Measurements from ENCODE around the gene STXBP5.

STXBP5 gene

GRCh38 chr6:147204060-147204785, at the start of gene STXBP5:
Gene STXBP5 (plus strand): TSS chr6:147204417. CDS start chr6:147204533, 116 bp downstream.
- FAIRE-seq (peak; percentile 86), DNase-seq (ENCODE audit: insufficient read length, low spot score) (peak; percentile 27)

DNA sequence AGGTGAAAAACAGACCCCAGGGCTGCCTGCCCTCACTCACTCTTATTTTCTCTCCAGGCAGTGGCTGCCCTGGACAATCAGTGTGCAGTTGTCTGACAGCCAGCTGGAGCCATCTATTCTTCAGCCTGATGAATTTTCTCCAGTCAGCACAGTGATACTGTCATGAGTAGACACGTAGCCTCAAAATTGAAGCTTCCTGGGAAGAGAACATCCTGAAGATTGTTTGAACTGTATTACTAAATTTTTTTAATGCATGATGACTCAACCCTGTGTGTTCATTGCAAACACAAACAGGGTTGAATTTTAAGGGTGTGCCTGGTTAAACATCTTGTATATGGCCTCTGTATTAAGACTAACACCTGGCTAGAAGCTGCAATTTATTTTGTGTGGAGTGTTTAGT, 49.8 kb upstream of the STXBP5 start:
- FAIRE-seq (no peak), DNase-seq (ENCODE audit: insufficient read length, low spot score) (no peak)

DNA sequence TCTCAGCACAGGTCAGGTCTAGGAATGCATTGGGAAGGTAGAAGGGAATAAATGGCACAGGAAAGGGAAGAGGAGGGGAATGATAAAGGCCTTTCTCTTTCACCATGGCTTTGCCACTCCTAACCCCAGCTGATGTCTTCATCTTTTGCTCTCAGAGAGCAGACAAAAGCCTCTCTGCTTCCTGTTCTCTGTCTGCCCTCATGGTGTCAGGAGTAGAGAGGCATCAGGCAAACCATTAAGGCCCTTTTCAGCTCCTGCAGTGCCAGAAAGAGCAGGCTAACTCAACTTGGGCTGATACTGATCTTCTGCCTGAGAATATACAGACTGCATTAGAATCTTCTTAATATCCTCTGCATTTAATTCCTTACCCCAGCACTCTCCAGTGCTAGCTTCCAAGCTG, 48.0 kb upstream of the STXBP5 start:
- no peak for FAIRE-seq
- no peak for DNase-seq (ENCODE audit: insufficient read length, low spot score)

DNA sequence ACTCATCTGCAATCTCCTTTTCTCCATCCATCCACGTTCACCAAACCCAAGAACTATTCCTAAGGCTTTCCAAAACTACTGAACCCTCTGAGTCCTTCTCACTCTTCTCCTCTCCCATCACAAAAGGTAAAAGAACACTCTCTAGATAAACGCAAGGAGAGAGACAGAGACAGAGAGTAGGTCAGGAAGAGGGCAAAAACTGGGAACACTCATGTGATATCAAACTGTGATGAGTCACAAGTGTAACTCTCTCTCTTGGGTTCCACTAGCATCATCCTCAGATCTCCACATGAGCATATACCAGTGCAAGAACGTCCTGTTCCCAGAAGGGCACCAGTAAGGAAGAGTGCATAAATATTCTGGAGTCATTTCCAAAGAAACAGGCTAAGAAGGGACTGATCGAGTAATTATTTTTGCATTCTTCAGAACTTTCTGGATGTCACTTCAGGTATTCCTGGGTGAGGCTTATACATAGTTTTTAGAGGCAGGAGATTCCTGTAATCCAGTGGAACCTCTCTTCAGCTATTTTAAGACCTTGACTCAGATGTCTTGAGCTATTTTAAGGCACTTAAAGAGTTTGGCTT, 47.3 kb upstream of the STXBP5 start:
- FAIRE-seq, result no peak
- no peak for DNase-seq (ENCODE audit: insufficient read length, low spot score)

- FAIRE-seq (no peak), DNase-seq (ENCODE audit: insufficient read length, low spot score) (no peak)
Observed at GRCh38 chr6:147157930-147158329, 46.3 kb upstream of the STXBP5 start.

- FAIRE-seq (no peak), DNase-seq (ENCODE audit: insufficient read length, low spot score) (no peak)
Observed at GRCh38 chr6:147158881-147159280, 45.3 kb upstream of the STXBP5 start.

GRCh38 chr6:147159536-147160374, 44.5 kb upstream of the STXBP5 start:
- DNase-seq (ENCODE audit: insufficient read length, low spot score), result no peak

DNA sequence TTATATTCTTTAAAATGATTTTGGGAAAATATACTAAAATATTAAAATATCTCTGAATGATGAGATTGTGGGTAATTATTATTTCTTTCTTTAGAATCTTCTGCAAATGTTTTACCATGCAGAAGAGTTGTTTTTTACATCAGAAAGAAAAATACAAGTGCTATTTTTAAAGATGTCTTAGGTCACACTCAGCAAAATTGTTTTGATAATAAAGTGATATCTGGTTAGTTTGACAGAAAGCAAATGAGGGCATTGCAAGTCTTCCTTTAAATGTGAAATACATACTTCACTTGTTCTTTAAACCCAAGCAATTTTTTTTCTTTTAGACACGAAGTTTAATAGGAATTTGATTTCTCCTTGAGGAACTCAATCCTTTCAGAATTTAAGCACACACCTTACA, 43.6 kb upstream of the STXBP5 start:
- FAIRE-seq (no peak), DNase-seq (ENCODE audit: insufficient read length, low spot score) (no peak)

More at GRCh38 chr6:147159536-147160374, 44.5 kb upstream of the STXBP5 start:
- no peak for FAIRE-seq

- no peak for DNase-seq (ENCODE audit: insufficient read length, low spot score)
- no peak for FAIRE-seq
Observed at GRCh38 chr6:147161253-147161973, 42.8 kb upstream of the STXBP5 start.

GRCh38 chr6:147161974-147162495, 42.2 kb upstream of the STXBP5 start:
- DNase-seq (ENCODE audit: insufficient read length, low spot score) (no peak), FAIRE-seq (no peak)

DNA sequence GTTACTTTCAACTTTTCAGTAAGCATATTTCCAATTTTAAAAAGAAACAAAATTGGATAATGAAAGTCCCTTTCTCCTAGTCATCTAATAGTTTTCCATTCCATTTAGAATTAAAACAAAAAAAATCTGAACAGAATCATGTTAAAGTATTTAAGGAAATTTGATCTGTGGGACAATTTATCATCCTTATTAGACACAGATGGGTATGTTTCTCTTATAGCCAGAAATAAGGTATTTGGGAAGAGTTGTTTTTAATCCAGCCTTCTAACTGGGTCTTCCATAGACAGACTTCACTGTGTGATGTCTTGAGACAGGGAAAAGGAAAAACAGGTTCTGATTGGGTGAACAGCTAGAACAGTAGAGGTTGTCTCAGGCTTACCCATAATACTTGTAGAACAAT, 39.5 kb upstream of the STXBP5 start:
- FAIRE-seq (no peak), DNase-seq (ENCODE audit: insufficient read length, low spot score) (no peak)

DNA sequence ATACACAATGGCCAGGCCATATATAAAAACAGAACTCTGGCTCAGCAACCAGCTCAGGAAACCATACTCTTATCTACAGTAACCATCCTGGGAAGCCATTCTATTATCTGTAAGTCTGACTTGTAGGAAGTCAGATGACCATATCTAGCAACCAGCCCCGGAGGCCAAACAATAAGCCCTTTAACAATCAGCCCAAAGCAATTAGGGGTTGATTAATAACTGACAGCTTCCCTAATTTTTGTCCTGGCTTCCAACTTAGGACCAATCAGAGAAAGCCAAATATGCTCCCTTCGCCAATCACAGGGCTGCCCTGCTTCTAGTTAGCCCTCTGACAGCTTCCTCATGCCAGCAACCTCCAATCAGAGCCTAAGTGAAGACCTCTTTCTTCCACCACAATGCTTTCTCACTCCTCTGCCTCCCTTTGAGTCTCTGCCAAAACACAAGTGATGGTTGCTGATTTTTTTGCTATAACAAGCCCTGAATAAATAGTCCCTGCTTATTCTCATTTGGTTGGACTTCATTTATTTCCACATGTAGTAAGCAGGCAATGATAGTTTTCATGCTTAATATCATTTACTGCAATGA, 37.8 kb upstream of the STXBP5 start:
- DNase-seq (ENCODE audit: insufficient read length, low spot score), result no peak
- no peak for FAIRE-seq

DNA sequence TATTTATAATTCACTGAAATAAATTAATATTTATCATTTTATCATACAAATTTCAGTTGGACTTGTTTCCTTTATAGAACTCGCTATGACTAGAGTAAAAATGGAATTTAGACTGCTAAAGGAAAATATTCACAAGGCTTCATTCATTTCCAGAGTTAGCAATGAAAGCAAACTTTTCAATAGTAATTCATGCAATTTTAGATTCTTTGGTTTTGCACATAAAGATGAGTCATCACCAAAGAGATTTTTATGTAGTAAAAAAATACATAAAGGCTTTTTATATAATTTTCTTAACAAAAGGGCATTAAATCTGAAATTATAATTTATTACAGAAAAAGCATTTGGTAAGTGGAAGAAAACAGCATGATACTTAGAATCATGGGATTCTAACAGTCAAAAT, 37.2 kb upstream of the STXBP5 start:
- DNase-seq (ENCODE audit: insufficient read length, low spot score) (no peak), FAIRE-seq (no peak)

DNA sequence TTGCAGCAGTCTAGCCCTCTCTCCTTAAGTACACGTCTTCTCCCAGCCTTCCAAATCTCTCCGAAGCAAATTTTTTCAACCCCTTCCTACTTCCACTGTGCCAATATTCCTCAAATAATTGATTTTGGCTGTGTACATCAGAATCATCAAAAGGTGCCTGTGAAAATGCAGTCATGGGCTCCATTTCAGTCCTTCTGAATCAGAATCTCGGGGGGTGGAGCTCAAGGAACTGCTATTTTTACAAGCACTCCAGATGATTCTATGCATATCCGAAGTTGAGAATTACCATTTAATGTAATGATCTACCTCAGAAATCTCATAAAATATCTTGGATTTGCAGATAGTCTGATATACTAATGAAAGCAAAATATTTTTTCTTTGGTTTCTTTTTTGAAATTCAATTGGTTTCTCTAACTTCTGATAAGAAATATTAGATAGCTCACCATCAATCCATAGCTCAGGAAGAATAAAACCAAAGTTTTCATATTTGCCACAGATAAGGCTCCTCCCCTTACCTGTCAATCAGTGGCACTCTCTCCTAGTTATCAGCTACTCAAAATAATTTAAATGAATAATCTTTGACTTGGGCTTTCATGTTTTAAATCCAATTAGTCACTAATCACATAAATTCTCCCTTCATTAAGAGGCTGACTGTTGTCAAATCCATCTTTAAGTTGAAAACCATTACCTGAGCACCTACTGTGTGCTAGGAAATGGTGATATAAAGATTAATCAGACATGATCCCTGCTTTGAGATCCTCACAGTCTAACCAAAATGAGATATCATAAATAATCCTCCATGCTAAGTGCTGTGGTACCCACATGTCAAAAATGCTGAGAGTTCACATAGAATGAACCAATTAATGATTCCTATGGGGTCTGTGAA, 36.4 kb upstream of the STXBP5 start:
- no peak for DNase-seq (ENCODE audit: insufficient read length, low spot score)
- no peak for FAIRE-seq

DNA sequence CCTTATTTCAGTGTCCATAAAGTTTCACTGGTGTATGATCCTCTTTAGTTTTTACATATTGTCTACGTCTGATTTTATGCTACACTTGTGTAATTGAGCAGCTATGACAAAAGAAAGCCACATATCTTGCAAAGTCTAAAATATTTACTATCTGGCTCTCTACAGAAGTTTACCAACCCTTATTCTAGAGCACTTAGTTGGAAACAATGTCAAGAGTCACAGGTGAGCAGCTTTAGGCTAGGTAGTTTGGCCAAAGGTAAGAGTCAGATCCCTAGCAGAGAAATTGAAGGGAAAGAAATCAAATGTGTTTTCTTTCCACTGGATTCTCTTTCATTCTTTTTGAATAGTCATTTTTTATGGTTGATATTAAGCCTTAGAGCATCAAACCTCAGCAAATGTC, 34.7 kb upstream of the STXBP5 start:
- no peak for DNase-seq (ENCODE audit: insufficient read length, low spot score)
- FAIRE-seq, result no peak

DNA sequence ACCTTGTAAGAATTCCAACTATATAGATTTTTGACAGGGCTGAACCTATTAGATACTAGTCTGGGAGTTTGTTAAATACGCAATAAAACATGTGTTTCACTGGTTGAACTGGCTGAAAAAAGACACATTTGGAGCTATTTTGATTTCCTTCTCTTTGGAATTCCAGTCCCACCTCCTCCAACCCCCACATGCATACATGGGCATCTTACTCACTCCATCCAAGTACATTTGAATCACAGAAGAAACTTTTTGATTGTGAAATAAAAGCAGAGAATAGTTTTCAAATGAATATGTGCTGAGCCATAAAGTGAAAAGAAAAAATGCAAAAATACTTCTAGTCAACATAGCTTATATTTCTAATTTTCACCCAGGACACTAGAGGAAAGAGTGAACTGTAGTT, 33.9 kb upstream of the STXBP5 start:
- FAIRE-seq (no peak), DNase-seq (ENCODE audit: insufficient read length, low spot score) (no peak)

DNA sequence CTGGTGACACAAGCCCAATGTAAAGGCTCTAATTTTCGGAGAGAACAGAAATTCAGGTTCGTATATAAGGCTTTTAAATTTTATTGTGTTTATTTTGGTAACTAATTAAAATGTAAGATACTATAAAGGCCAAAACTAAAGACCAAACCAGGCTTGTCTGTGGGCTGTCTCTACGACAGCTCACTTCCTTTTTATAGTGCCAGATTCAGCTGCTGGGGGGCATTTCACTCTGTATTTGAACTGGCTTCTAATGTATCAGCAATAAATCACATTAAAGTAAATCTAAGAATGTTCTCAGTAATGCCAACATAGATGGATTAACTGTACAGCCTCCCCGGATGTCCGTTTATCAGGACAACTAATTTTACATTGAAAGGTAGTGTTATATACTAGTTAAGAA, 31.1 kb upstream of the STXBP5 start:
- no peak for DNase-seq (ENCODE audit: insufficient read length, low spot score)
- FAIRE-seq, result no peak

GRCh38 chr6:147173675-147174308, 30.4 kb upstream of the STXBP5 start:
- DNase-seq (ENCODE audit: insufficient read length, low spot score), result no peak
- FAIRE-seq, result no peak

GRCh38 chr6:147176795-147177194, 27.4 kb upstream of the STXBP5 start:
- DNase-seq (ENCODE audit: insufficient read length, low spot score) (no peak), FAIRE-seq (no peak)

Data from GM19239 (cell line).